H54 (cell line): ENCODE data around the gene CDKN2AIPNL.

Experiments used
- DNase-seq: peaks from one replicate; pipeline ENCODE4 v3.0.0; 2011; ENCODE audit warnings: low spot score, mixed read lengths; ENCODE audit not compliant: insufficient read length
- FAIRE-seq: peaks from 3 replicates; lab custom pipeline; 2011; peaks lifted over from hg19 to GRCh38; lab: Jason Lieb, UNC
- POLR2A ChIP-seq: IDR thresholded peaks from 2 replicates; pipeline ENCODE4 v1.6.1; 2011; ENCODE audit warnings: low read depth, mild to moderate bottlenecking, low read length

The CDKN2AIPNL gene

DNA sequence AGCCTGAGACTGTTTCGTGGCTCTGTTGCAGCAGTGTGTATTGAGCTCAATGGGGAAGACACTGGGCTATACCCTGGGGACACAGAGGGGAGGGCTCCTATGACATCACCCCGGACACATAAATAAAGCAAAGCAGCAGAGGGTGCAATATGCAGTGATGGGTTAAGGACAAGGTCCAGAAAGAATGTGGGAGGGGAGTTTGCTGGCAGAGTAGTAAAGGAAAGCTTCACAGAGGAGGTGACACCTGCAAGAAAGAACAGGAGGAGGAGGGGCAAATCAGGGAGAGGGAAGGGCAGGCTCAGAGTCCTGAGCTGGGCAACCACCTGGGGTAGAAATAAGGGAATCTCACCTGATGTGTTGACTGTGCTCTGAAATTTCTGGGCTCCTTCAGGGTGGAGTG is 35.3 kb upstream of the CDKN2AIPNL start:
- no peak for FAIRE-seq
- DNase-seq, result no peak
- no peak for TF ChIP-seq POLR2A

- no peak for TF ChIP-seq POLR2A
- FAIRE-seq (no peak), DNase-seq (no peak)
These were observed 34.5 kb upstream of the CDKN2AIPNL start for GRCh38 chr5:134445856-134446818.

DNA sequence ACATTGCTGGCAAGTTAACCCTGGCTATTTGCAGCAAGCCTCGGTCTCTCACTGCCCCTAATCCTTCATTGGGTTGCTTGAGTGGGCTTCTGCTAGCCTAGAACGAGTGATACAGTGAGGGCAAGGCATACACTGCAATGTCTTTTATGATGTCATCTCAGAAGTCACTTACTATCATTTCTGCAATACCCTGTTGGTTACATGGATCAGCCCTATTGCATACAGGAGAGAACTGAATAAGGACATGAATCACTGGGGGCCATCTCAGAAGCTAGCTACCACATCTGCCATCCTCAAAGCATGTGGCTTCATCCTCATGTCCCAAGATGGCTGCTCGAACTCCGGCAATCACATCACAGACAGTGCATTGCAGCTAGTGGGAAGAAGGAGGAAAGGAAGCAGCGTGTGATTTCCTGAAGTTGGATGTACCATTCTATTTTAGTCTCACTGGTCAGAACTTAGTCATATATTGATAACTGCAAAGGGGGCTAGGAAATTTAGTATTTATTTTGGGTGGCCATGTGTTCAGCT is 33.3 kb upstream of the CDKN2AIPNL start:
- no peak for TF ChIP-seq POLR2A
- FAIRE-seq, result no peak
- DNase-seq, result no peak

DNA sequence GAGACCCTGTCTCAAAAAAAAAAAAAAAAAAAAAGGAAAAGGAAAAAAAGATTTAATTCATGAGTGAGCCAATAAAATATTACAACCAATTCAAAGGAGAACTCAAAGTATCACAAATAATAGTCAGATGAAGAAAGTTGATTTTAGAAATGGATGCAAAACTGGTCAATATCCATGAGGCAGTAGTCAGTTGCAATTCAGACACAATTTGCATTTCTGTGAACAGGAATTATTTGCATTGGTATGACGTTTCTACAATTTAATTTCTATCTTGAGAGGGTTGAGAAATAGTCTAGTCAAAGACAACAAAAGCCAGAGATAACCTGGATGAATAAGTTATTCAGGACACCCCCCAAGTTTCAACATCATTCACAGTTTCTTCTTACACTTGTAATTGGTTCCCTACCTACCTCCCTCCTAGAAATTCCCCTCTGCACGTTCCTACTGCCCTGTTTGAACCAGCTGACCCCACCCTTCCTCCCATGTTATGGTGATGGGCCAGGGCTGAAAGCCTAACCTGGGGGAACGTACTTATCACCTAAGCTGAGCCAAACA is 28.6 kb upstream of the CDKN2AIPNL start:
- FAIRE-seq, result no peak
- TF ChIP-seq POLR2A, result no peak

GRCh38 chr5:134439210-134439654 is 27.6 kb upstream of the CDKN2AIPNL start:
- TF ChIP-seq POLR2A, result no peak
- no peak for FAIRE-seq
- DNase-seq, result peak; percentile 51

More for the DNA sequence above, 28.6 kb upstream of the CDKN2AIPNL start:
- DNase-seq, result no peak

DNA sequence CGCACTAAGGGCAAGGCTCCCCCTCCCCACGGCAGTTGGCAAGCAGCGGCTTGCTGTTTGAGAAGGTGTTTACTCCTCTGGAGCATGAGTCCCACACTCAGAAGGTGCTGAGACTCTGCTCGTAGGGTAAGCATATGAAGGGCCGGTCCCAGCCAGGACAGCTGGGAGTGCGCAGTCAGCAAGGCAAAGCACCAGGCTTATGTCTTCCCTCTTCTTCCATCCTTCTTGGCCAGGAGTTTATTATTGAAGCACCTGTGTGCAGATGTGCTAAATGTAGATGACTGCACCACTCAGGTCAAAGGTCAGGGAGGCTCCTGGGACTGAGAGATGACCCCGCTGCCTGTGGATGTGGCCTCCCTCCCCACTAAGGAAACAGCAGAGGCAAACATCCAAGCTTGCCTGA is 27.0 kb upstream of the CDKN2AIPNL start:
- FAIRE-seq (no peak), DNase-seq (no peak)
- TF ChIP-seq POLR2A, result no peak

GRCh38 chr5:134437847-134438581 is 26.3 kb upstream of the CDKN2AIPNL start:
- no peak for FAIRE-seq
- DNase-seq, result no peak
- TF ChIP-seq POLR2A, result no peak

- peak; percentile 19; the same call in 1 of the 2 replicates for TF ChIP-seq POLR2A
- FAIRE-seq (no peak), DNase-seq (no peak)
These were observed 25.7 kb upstream of the CDKN2AIPNL start for GRCh38 chr5:134437340-134437846.

GRCh38 chr5:134436523-134437339 is 25.1 kb upstream of the CDKN2AIPNL start:
- DNase-seq, result peak; percentile 70
- no peak; the same call in 1 of the 2 replicates for TF ChIP-seq POLR2A
- FAIRE-seq, result no peak

DNA sequence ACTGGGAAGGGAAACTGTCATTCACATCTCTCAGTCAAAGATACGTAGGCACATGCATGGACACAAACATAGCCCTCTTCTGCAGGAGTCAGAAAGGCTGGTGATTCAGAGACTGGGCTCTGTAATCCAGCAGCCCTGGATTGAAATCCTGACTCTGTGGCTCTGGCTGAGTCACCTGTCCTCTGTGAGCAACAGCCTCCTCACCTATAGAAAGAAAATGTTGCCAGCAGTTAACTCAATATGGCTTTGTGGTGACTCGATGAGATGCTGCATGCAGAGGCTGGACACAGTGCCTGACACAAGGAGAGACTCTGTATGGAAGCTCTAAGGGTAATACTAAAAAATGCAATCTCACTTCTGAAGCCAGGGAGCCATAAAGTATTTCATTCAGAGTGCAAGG is 23.9 kb upstream of the CDKN2AIPNL start:
- FAIRE-seq, result no peak
- peak; percentile 35 for DNase-seq
- TF ChIP-seq POLR2A, result no peak

DNA sequence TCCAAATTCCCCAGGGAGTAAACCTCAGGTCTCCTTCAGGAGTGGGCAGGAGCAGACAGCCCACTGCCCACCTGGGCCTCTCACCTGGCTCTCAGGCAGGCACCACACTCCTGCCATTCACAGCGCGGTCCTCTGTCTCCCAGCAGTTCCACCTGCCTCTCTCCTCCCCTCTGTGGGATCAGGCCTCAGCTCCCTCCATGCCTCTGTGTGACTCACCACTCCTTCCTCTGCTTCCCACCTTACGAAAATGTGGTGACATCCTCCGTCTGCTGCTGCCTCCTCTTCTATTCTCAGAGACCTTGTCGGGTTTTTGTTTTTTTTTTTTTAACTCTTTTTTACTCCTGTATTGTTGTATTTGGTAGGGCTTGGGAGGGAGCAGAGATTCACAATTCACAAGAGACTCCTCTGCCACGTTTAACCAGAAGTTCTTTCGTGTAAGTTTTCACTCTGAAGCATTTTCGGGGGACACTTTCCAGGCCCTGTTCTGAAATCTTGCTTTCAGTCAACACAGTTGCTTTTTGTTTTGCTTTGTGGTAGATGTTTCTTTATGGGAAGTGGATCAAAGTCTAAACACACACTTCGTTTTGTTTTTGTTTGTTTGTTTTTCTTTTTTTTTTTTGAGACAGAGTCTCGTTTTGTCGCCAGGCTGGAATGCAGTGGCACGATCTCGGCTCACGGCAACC is 21.1 kb upstream of the CDKN2AIPNL start:
- DNase-seq (no peak), FAIRE-seq (no peak)
- no peak for TF ChIP-seq POLR2A

DNA sequence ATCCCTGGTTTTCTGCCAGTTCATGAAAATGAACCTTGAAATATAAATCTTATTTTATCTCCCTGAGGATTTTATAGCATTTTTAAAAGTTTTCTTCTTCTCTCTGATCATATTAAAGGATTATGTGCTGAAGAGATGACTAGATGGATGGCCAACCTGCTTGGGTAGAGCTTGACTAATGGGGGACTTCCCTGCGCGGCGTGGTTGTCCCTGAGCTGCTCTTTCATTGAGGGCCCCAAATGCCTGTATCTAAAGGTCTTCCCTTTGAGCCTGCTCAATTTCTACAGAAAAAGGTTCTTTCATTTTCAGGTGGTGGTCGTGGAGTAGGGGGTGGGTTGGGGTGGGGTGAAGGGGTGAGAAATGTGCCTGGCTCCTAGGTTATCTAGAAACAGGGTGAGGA is 20.5 kb upstream of the CDKN2AIPNL start:
- FAIRE-seq (no peak), DNase-seq (no peak)
- no peak for TF ChIP-seq POLR2A
